ENCODE data around the gene ZBTB25. TPM values are rescaled to one million over a fixed set of nuclear protein-coding genes. Genes with fewer than 3 reads are reported as not detected.

ZBTB25 gene
- total RNA-seq, 1 experiment from 2014 or later = 10.0 TPM

DNA sequence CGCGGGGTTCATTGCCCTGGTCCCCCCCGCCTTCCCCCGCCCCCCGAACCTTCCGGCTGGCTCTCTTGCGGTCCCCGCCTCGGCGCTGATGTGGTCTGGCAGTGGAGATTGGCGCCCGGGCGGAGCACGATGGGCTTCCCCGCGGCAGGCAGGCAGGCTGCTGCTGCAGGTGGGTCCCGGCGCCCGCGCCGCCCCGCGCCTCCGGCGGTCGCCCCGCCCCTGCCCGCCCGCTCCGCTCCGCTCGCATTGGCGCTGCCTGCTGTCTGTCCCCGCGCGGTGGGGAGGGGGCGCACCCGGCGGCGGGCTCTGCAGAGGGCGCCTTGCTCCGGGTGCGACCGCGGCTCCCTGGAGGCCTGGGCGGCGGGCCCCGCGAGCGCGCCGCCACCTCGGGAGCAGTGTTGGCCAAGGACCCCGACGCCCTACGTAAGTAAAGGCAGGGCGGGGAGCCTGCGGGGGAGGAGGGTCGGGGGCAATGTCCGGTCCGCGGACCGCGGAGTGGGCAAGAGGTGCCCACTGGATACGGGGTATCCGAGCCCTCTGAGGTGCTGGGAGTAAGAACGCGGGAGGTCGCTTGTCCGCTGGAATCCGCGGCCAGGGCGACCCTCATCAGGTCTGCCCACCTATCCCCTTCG is 38.3 kb downstream of the ZBTB25 start, which contains the start of gene AKAP5:
AKAP5 (plus strand) TSS at position 309 of the 632 bp plus-strand sequence. CDS start 2,896 bp downstream, outside the sequence.
- Mint-ChIP-seq H3K4me3 (ENCODE audit: unreplicated experiment) (peak within 1 kb of the TSS; percentile 96), H3K9me3 (ENCODE audit: unreplicated experiment) (no peaks in the 10 kb centered on the region), H3K36me3 (ENCODE audit: insufficient read depth, unreplicated experiment) (peaks cover 40% of the 10 kb centered on the region), H3K27me3 (ENCODE audit: insufficient read depth, unreplicated experiment) (no peaks in the 10 kb centered on the region), H3K27ac (ENCODE audit: unreplicated experiment) (peak within 1 kb of the TSS; percentile 93), H3K4me1 (ENCODE audit: low read depth, unreplicated experiment) (peaks cover 10% of the 10 kb centered on the region)
- no peaks in the 10 kb centered on the region for H3K9me3 ChIP-seq
- no peaks in the 10 kb centered on the region for H3K27me3 ChIP-seq (replicated peaks; ENCODE audit: control insufficient read depth, insufficient read depth, low read length)
- no peaks in the 10 kb centered on the region for H3K36me3 ChIP-seq (ENCODE audit: control insufficient read depth, insufficient read depth, low read length)
- no TSS peak for BruUV-seq (replicated peaks)
- TF ChIP-seq, protein P1, sequence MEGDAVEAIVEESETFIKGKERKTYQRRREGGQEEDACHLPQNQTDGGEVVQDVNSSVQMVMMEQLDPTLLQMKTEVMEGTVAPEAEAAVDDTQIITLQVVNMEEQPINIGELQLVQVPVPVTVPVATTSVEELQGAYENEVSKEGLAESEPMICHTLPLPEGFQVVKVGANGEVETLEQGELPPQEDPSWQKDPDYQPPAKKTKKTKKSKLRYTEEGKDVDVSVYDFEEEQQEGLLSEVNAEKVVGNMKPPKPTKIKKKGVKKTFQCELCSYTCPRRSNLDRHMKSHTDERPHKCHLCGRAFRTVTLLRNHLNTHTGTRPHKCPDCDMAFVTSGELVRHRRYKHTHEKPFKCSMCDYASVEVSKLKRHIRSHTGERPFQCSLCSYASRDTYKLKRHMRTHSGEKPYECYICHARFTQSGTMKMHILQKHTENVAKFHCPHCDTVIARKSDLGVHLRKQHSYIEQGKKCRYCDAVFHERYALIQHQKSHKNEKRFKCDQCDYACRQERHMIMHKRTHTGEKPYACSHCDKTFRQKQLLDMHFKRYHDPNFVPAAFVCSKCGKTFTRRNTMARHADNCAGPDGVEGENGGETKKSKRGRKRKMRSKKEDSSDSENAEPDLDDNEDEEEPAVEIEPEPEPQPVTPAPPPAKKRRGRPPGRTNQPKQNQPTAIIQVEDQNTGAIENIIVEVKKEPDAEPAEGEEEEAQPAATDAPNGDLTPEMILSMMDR (IDR thresholded peaks at IDR 0.05; ENCODE audit: insufficient read depth in 1 of 2, low read depth in 1 of 2, low read length in 1 of 2, severe bottlenecking in 1 of 2, unreplicated experiment in 1 of 2) = no peak
- ChIA-PET POLR2A (interaction anchor here (1.0 kb wide), 1 partner anchor 180 kb away, joined by 4 read pairs; no protein-coding TSS in a partner anchor), CTCF (interaction anchor here (0.5 to 1.5 kb wide), 5 partner anchors 35 to 427 kb away, joined by 3 to 6 read pairs (median 3); partner anchors contain the start of gene HSPA2)
- H3K4me3 ChIP-seq (ENCODE audit: low read depth, low read length) = peak within 1 kb of the TSS; percentile 97
- H3K4me1 ChIP-seq = peaks cover 30% of the 10 kb centered on the region
- intact Hi-C loops (cut with micrococcal nuclease; ENCODE audit: unreplicated experiment) = loop anchor here (1.0 to 5.0 kb wide), 3 partner anchors 27 to 128 kb away; partner anchors contain the start of gene ZBTB25
- peak; percentile 83 to 94 for DNase-seq

DNA sequence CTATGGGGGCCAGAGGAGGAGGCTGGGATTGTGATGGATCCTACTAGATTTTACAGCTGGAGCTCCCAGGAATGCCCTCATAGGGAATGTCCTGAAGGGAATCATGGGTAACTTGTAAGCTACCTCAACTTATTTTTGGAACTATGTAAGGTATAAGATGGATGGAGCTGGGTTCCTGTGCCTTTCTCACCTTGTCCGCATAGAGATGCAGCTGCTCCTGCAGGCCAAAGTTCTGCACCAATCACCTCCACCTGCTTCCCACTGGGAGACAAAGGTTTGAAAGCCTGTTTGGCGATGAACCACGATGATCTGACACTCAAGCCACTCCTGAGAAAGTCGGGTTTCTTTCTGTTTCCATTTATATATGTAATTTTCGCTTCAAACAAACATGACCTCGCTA is 39.0 kb downstream of the ZBTB25 start:
- TF ChIP-seq, protein P1 (IDR thresholded peaks at IDR 0.05; ENCODE audit: insufficient read depth in 1 of 2, low read depth in 1 of 2, low read length in 1 of 2, severe bottlenecking in 1 of 2, unreplicated experiment in 1 of 2) = no peak
- Histone ChIP-seq H3K9me3 (no peaks in the 10 kb centered on the region), H3K4me3 (ENCODE audit: low read depth, low read length) (peak overlapping the region; percentile 70), H3K4me1 (peaks cover 30% of the 10 kb centered on the region), H3K27me3 (replicated peaks; ENCODE audit: control insufficient read depth, insufficient read depth, low read length) (no peaks in the 10 kb centered on the region), H3K36me3 (ENCODE audit: control insufficient read depth, insufficient read depth, low read length) (no peaks in the 10 kb centered on the region)
- intact Hi-C loops (cut with micrococcal nuclease; ENCODE audit: unreplicated experiment) = loop anchor here (1.0 to 5.0 kb wide), 3 partner anchors 26 to 127 kb away; partner anchors contain the start of gene ZBTB25
- Mint-ChIP-seq H3K9me3 (ENCODE audit: unreplicated experiment) (no peaks in the 10 kb centered on the region), H3K27ac (ENCODE audit: unreplicated experiment) (peak overlapping the region; percentile 65), H3K4me1 (ENCODE audit: low read depth, unreplicated experiment) (peaks cover 10% of the 10 kb centered on the region), H3K4me3 (ENCODE audit: unreplicated experiment) (peak overlapping the region; percentile 96), H3K36me3 (ENCODE audit: insufficient read depth, unreplicated experiment) (peaks cover 42% of the 10 kb centered on the region), H3K27me3 (ENCODE audit: insufficient read depth, unreplicated experiment) (no peaks in the 10 kb centered on the region)
- TSS peak; percentile 74 for BruUV-seq (replicated peaks)
- peak; percentile 44 to 46 for DNase-seq
- ChIA-PET POLR2A (interaction anchor here (0.6 kb wide), 1 partner anchor 18 kb away, joined by 3 read pairs; no protein-coding TSS in a partner anchor), CTCF (interaction anchor here (1.4 to 1.8 kb wide), 2 partner anchors 35 to 427 kb away, joined by 3 to 6 read pairs; no protein-coding TSS in a partner anchor)

DNA sequence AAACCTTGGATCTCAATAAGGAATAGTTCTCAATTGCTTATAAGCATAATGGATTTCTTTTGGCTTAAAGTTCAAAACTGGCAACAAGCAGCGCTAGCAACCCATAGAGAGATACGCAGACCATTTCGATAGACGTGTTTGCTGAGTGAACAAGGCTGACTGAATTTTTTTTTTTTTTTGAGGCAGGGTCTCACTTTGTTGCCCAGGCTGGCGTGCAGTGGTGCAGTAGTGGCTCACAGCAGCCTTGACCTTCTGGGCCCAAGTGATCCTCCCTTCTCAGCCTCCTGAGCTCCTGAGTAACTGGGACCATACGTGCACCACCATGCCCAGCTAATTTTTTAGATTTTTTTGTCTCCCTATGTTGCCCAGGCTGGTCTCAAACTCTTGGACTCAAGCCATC is 39.8 kb downstream of the ZBTB25 start:
- Mint-ChIP-seq H3K4me1 (ENCODE audit: low read depth, unreplicated experiment) (peaks cover 10% of the 10 kb centered on the region), H3K36me3 (ENCODE audit: insufficient read depth, unreplicated experiment) (peaks cover 50% of the 10 kb centered on the region), H3K27ac (ENCODE audit: unreplicated experiment) (peak overlapping the region; percentile 65), H3K9me3 (ENCODE audit: unreplicated experiment) (no peaks in the 10 kb centered on the region), H3K4me3 (ENCODE audit: unreplicated experiment) (no peak overlapping the region), H3K27me3 (ENCODE audit: insufficient read depth, unreplicated experiment) (no peaks in the 10 kb centered on the region)
- no peak overlapping the region for H3K4me3 ChIP-seq (ENCODE audit: low read depth, low read length)
- POLR2A ChIA-PET = no interaction called here
- BruUV-seq (replicated peaks) = no TSS peak
- H3K9me3 ChIP-seq = no peaks in the 10 kb centered on the region
- TF ChIP-seq, protein P1 (IDR thresholded peaks at IDR 0.05; ENCODE audit: insufficient read depth in 1 of 2, low read depth in 1 of 2, low read length in 1 of 2, severe bottlenecking in 1 of 2, unreplicated experiment in 1 of 2) = no peak
- DNase-seq = no peak
- intact Hi-C loops (cut with micrococcal nuclease; ENCODE audit: unreplicated experiment) = loop anchor here (2.0 kb wide), 1 partner anchor 25 kb away; no protein-coding TSS in a partner anchor
- H3K27me3 ChIP-seq (replicated peaks; ENCODE audit: control insufficient read depth, insufficient read depth, low read length) = no peaks in the 10 kb centered on the region
- peaks cover 30% of the 10 kb centered on the region for H3K4me1 ChIP-seq
- CTCF ChIA-PET = interaction anchor here (1.4 to 1.8 kb wide), 2 partner anchors 34 to 428 kb away, joined by 3 to 6 read pairs; no protein-coding TSS in a partner anchor
- H3K36me3 ChIP-seq (ENCODE audit: control insufficient read depth, insufficient read depth, low read length) = no peaks in the 10 kb centered on the region

All from Caco-2 (cell line).